Gastrocnemius medialis (tissue), 4 donors: ENCODE measurements around the gene COL6A5. TPM values are rescaled to one million over a fixed set of nuclear protein-coding genes. Genes with fewer than 3 reads are reported as not detected.

Source experiments
- ATAC-seq, 2 donors: fragments of 150-250 bp; one replicate each; pipeline ENCODE4 v1.9.1; 2016
- DNase-seq, 2 donors: peaks; one replicate each; pipeline ENCODE4 v3.0.0-alpha.2; 2019
- H3K27ac ChIP-seq, 4 donors: fragments of 200-600 bp; sonication (generic); 1 replicate in 1 of 4; 2 replicates in 3 of 4; pipeline ENCODE4 v1.5.1; 2016 to 2018; ENCODE audit warnings: mild to moderate bottlenecking in 2 of 4, moderate library complexity in 1 of 4
- H3K27me3 ChIP-seq, 3 donors: fragments of 200-600 bp; sonication (generic) in 2 of 3; 1 replicate in 1 of 3; 2 replicates in 2 of 3; pipeline versions ENCODE4 v1.5.1 to v1.6.0; 2016 to 2019; ENCODE audit warnings: mild to moderate bottlenecking in 1 of 3, moderate library complexity in 1 of 3
- H3K36me3 ChIP-seq, 2 donors: fragments of 200-600 bp; sonication (generic) in 1 of 2; one replicate each; pipeline ENCODE4 v1.5.1; 2017 to 2018
- H3K4me1 ChIP-seq, 2 donors: fragments of 200-600 bp; sonication (generic) in 1 of 2; one replicate each; pipeline ENCODE4 v1.5.1; 2016 to 2017; ENCODE audit warnings: mild to moderate bottlenecking in 2 of 2
- H3K4me3 ChIP-seq, 4 donors: fragments of 200-600 bp; sonication (generic) in 3 of 4; 1 replicate in 1 of 4; 2 replicates in 3 of 4; pipeline ENCODE4 v1.5.1; 2016 to 2019; ENCODE audit warnings: mild to moderate bottlenecking in 2 of 4
- H3K9me3 ChIP-seq, 3 donors: fragments of 200-600 bp; sonication (generic) in 2 of 3; 1 replicate in 1 of 3; 2 replicates in 2 of 3; pipeline ENCODE4 v1.5.1; 2016 to 2019
- POLR2A ChIP-seq, 2 donors: fragments of 450-650 bp; IDR thresholded peaks; one replicate each; pipeline ENCODE4 v1.6.1; 2017; ENCODE audit warnings: antibody characterized with exemption in 2 of 2, mild to moderate bottlenecking in 2 of 2, moderate library complexity in 2 of 2
- in situ Hi-C, 4 donors: fragments of 200-750 bp; cut with MboI; loops; one replicate each; pipeline versions ENCODE4 v1.15.0 to v1.8.0; 2017; ENCODE audit warnings: low sequenced_read_pairs in 4 of 4
- intact Hi-C: fragments of 100-400 bp; cut with DNase I; formaldehyde crosslinking; loops from one replicate; pipeline ENCODE4 v1.15.1; 2023; ENCODE audit warnings: low total_unique reads
- total RNA-seq, 4 donors: library from RNA; depleted of rRNA; stranded (reverse); fragments of >200 nt; gene quantifications; one replicate each; pipeline versions ENCODE4 v1.1.0 to v1.2.3, GENCODE V29; 2016
- TF ChIP-seq, protein P1 (sequence below), 5 experiments: fragments of 450-650 bp in 3 of 5; fragments of 200-600 bp in 2 of 5; sonication (generic) in 2 of 5; IDR thresholded peaks in 4 of 5; conservative IDR thresholded peaks in 1 of 5; 1 replicate in 4 of 5; 2 replicates in 1 of 5; pipeline ENCODE4 v1.5.1; 2016 to 2019; ENCODE audit warnings: antibody characterized with exemption in 5 of 5, mild to moderate bottlenecking in 3 of 5, moderate library complexity in 3 of 5

The COL6A5 gene, protein sequence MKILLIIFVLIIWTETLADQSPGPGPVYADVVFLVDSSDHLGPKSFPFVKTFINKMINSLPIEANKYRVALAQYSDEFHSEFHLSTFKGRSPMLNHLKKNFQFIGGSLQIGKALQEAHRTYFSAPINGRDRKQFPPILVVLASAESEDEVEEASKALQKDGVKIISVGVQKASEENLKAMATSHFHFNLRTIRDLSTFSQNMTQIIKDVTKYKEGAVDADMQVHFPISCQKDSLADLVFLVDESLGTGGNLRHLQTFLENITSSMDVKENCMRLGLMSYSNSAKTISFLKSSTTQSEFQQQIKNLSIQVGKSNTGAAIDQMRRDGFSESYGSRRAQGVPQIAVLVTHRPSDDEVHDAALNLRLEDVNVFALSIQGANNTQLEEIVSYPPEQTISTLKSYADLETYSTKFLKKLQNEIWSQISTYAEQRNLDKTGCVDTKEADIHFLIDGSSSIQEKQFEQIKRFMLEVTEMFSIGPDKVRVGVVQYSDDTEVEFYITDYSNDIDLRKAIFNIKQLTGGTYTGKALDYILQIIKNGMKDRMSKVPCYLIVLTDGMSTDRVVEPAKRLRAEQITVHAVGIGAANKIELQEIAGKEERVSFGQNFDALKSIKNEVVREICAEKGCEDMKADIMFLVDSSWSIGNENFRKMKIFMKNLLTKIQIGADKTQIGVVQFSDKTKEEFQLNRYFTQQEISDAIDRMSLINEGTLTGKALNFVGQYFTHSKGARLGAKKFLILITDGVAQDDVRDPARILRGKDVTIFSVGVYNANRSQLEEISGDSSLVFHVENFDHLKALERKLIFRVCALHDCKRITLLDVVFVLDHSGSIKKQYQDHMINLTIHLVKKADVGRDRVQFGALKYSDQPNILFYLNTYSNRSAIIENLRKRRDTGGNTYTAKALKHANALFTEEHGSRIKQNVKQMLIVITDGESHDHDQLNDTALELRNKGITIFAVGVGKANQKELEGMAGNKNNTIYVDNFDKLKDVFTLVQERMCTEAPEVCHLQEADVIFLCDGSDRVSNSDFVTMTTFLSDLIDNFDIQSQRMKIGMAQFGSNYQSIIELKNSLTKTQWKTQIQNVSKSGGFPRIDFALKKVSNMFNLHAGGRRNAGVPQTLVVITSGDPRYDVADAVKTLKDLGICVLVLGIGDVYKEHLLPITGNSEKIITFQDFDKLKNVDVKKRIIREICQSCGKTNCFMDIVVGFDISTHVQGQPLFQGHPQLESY (N-terminal part only)
- total RNA-seq = not detected

DNA sequence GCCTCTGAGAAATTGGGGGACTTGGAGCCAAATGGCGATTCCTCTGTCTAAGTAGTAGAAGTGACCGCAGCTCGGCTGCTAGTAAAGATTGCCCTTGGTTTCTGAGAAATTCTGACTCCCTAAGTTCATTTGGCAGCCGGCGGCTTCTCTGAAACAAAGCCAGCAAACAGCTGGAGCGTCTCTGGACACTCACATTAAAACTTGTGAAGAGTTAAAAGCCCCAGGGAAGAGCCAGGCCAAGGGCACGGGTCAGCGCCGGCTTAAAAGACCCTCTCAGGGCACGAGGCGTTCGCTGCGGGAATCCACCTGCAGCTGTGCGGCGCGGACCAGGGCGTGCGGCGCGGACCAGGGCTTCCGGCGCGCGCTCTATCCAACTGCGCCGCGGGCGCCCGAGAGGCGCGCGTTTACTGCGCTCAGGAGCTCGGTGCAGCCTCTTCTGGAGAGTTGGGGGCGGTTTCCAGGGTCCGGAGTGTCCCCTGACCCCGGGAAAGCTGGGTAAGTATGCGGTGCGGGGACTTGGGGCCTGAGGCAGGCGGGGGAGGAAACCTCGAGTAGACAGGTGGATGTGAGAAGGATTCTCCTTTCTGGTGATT lies at the start of gene COL6A5:
Gene COL6A5, plus strand, starts transcription at position 186 of the 593 bp plus-strand sequence. CDS start 27,967 bp downstream, outside the sequence.
- no peaks in the 10 kb centered on the region for H3K4me1 ChIP-seq
- H3K36me3 ChIP-seq = no peaks in the 10 kb centered on the region
- ATAC-seq (no peak), DNase-seq (no peak)
- no peak within 1 kb of the TSS for H3K4me3 ChIP-seq
- no peaks in the 10 kb centered on the region for H3K9me3 ChIP-seq
- TF ChIP-seq POLR2A (IDR thresholded peaks at IDR 0.05) = no peak
- TF ChIP-seq, protein P1, sequence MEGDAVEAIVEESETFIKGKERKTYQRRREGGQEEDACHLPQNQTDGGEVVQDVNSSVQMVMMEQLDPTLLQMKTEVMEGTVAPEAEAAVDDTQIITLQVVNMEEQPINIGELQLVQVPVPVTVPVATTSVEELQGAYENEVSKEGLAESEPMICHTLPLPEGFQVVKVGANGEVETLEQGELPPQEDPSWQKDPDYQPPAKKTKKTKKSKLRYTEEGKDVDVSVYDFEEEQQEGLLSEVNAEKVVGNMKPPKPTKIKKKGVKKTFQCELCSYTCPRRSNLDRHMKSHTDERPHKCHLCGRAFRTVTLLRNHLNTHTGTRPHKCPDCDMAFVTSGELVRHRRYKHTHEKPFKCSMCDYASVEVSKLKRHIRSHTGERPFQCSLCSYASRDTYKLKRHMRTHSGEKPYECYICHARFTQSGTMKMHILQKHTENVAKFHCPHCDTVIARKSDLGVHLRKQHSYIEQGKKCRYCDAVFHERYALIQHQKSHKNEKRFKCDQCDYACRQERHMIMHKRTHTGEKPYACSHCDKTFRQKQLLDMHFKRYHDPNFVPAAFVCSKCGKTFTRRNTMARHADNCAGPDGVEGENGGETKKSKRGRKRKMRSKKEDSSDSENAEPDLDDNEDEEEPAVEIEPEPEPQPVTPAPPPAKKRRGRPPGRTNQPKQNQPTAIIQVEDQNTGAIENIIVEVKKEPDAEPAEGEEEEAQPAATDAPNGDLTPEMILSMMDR (IDR thresholded peaks at IDR 0.05 in 4 of 5, conservative IDR thresholded peaks at IDR 0.05 in 1 of 5) = no peak
- H3K27me3 ChIP-seq = peaks cover 0 to 11% (median 4%) of the 10 kb centered on the region in 3 donors
- in situ Hi-C loops (no loop called here), intact Hi-C loops (no loop called here)
- no peak within 1 kb of the TSS for H3K27ac ChIP-seq

DNA sequence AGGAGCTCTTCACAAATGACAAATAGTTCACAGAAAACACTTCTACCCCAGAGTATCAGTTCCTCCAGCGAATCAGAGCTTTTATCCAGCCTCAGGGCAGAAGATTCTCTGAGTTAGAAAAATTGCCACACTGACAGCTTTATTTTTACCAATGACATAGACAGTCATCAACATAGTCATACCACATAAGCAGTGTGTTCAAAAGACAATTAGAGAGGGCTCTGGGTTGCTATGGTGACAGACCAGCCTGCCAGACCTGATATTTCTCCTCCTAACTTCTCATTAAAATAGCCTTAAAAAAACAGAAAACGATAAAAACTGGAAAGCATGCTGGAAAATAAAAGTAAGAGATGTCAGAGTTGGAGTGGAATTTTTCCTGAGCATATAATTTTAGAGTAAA lies 45.9 kb upstream of the COL6A5 start:
- no peaks in the 10 kb centered on the region for H3K27me3 ChIP-seq
- no peak for TF ChIP-seq POLR2A (IDR thresholded peaks at IDR 0.05)
- TF ChIP-seq, protein P1 (IDR thresholded peaks at IDR 0.05 in 4 of 5, conservative IDR thresholded peaks at IDR 0.05 in 1 of 5) = no peak
- H3K4me3 ChIP-seq = no peak overlapping the region
- intact Hi-C loops (no loop called here), in situ Hi-C loops (no loop called here)
- no peak for DNase-seq
- no peaks in the 10 kb centered on the region for H3K36me3 ChIP-seq
- no peak overlapping the region for H3K27ac ChIP-seq
- ATAC-seq = no peak
- H3K4me1 ChIP-seq = no peaks in the 10 kb centered on the region
- no peaks in the 10 kb centered on the region for H3K9me3 ChIP-seq

DNA sequence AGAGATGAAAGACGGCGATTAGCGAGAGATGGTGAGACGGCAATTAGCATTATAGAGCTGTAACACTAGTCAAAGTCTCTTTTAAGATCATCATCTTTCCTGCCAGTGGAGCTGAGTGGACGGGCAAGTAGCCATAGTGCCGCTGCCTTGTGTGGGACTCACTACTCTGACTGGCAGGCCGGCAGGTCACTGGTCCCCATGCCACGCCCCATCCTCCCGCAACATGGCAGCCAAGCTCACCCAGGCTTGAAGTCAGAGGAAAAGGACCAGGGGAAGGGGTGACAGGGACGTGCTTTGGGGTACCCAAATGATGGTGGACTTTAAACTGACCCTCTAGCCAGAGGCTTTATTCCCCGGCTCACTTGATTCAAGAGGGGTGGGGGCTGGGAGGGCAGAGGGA lies 44.6 kb upstream of the COL6A5 start:
- TF ChIP-seq, protein P1 (IDR thresholded peaks at IDR 0.05 in 4 of 5, conservative IDR thresholded peaks at IDR 0.05 in 1 of 5) = no peak
- no peak for TF ChIP-seq POLR2A (IDR thresholded peaks at IDR 0.05)
- H3K4me1 ChIP-seq = no peaks in the 10 kb centered on the region
- H3K27ac ChIP-seq = no peak overlapping the region
- H3K9me3 ChIP-seq = no peaks in the 10 kb centered on the region
- H3K4me3 ChIP-seq = no peak overlapping the region
- no peaks in the 10 kb centered on the region for H3K36me3 ChIP-seq
- DNase-seq (no peak), ATAC-seq (no peak)
- intact Hi-C loops (no loop called here), in situ Hi-C loops (no loop called here)
- no peaks in the 10 kb centered on the region for H3K27me3 ChIP-seq

DNA sequence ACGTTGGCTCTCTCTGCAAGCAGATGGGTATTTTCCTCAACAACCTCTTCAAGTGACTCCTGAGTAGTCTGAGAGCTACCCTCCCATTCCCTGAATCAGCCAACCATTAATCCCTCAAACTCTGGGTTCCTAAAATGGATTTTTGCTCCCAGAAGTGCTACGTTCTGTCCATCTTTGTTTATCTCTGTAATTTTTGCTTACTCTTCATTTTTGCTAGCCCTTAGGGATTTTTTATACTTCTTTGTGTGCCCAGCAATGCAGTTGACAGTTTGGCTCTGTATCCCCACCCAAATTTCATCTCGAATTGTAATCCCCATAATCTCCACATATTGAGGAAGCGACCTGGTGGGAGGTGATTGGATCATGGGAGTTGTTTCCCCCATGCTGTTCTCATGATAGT lies 35.4 kb upstream of the COL6A5 start:
- Histone ChIP-seq H3K36me3 (no peaks in the 10 kb centered on the region), H3K9me3 (no peaks in the 10 kb centered on the region), H3K27me3 (no peaks in the 10 kb centered on the region), H3K4me3 (no peak overlapping the region), H3K4me1 (no peaks in the 10 kb centered on the region), H3K27ac (no peak overlapping the region)
- no peak for ATAC-seq
- intact Hi-C loops = no loop called here
- in situ Hi-C loops = no loop called here
- DNase-seq = no peak
- TF ChIP-seq, protein P1 (IDR thresholded peaks at IDR 0.05 in 4 of 5, conservative IDR thresholded peaks at IDR 0.05 in 1 of 5) = no peak
- TF ChIP-seq POLR2A (IDR thresholded peaks at IDR 0.05) = no peak
